ENCODE results near the gene TP53BP1. TPM values are rescaled to one million over a fixed set of nuclear protein-coding genes. Genes with fewer than 3 reads are reported as not detected.

The TP53BP1 gene
- polyA plus RNA-seq, 10 donors: 32.6 to 62.0 (median 42.5) TPM

Other genes starting within 250 kb of the TP53BP1 start
- gene TGM5, start 226.2 kb downstream of the TP53BP1 start, polyA plus RNA-seq (ENCODE audit: insufficient read length in 10 of 10): under 1 TPM in 8 of 10 donors, not detected in 2; 0.04 to 0.50 (median 0.25) TPM
- not detected for gene TGM7, start 190.9 kb downstream of the TP53BP1 start, polyA plus RNA-seq (ENCODE audit: insufficient read length in 10 of 10)
- 1 to 10 TPM; 5.2 to 8.5 (median 7.0) TPM for gene LCMT2, start 162.6 kb downstream of the TP53BP1 start, polyA plus RNA-seq (ENCODE audit: insufficient read length in 10 of 10)
- 10 to 100 TPM; 11.9 to 18.3 (median 15.1) TPM for gene ZSCAN29, start 122.1 kb downstream of the TP53BP1 start, polyA plus RNA-seq (ENCODE audit: insufficient read length in 10 of 10)
- 10 to 100 TPM in 8 of 10 donors, 1 to 10 TPM in 2; 9.0 to 17.9 (median 11.9) TPM for gene TUBGCP4, start 122.1 kb downstream of the TP53BP1 start, polyA plus RNA-seq (ENCODE audit: insufficient read length in 10 of 10)
- gene MAP1A, start 24.5 kb upstream of the TP53BP1 start, polyA plus RNA-seq (ENCODE audit: insufficient read length in 10 of 10): 10 to 100 TPM; 23.2 to 43.6 (median 34.2) TPM
- gene PPIP5K1, start 97.1 kb upstream of the TP53BP1 start, polyA plus RNA-seq (ENCODE audit: insufficient read length in 10 of 10): 10 to 100 TPM in 1 of 10 donors, 1 to 10 TPM in 9; 5.3 to 10.5 (median 7.8) TPM
- gene CKMT1B, start 100.9 kb upstream of the TP53BP1 start, polyA plus RNA-seq (ENCODE audit: insufficient read length in 10 of 10): 1 to 10 TPM in 2 of 10 donors, under 1 TPM in 4, not detected in 4; 0.11 to 1.3 (median 0.24) TPM
- under 1 TPM; 0.08 to 0.75 (median 0.27) TPM for gene STRC, start 125.6 kb upstream of the TP53BP1 start, polyA plus RNA-seq (ENCODE audit: insufficient read length in 10 of 10)
- gene CATSPER2, start 155.7 kb upstream of the TP53BP1 start, polyA plus RNA-seq (ENCODE audit: insufficient read length in 10 of 10): 1 to 10 TPM in 9 of 10 donors, under 1 TPM in 1; 0.72 to 4.7 (median 1.6) TPM
- 1 to 10 TPM in 1 of 10 donors, under 1 TPM in 2, not detected in 7; 0.57 to 1.9 (median 0.77) TPM for gene CKMT1A, start 200.7 kb upstream of the TP53BP1 start, polyA plus RNA-seq (ENCODE audit: insufficient read length in 10 of 10)

All from muscle of back (tissue), 10 donors.